IMR-90 (cell line): Measurements from ENCODE around the gene SLX9. TPM values are rescaled to one million over a fixed set of nuclear protein-coding genes. Genes with fewer than 3 reads are reported as not detected.

ENCODE experiments used
- ATAC-seq: fragments of 200-7000 bp; cut with Tn5 transposase; 2 replicates; pipeline ENCODE4 v1.9.1; 2020; ENCODE audit warnings: low read depth, mild to moderate bottlenecking, moderate library complexity
- BruUV-seq: library from RNA; stranded (reverse); fragments of 400-500 nt; replicated peaks from 2 replicates; lab custom pipeline; 2021; lab: Mats Ljungman, UMichigan
- CTCF ChIA-PET: fragments of 300-600 bp; formaldehyde crosslinking; extraction: SDS; loops from one replicate; lab custom pipeline; 2021; ENCODE audit warnings: antibody characterized with exemption; lab: Yijun Ruan, JAX
- POLR2A ChIA-PET: fragments of 300-600 bp; sonication (Branson Sonifier 250); formaldehyde crosslinking; loops from one replicate; lab custom pipeline; 2022; ENCODE audit warnings: antibody characterized with exemption; ENCODE audit not compliant: unreplicated experiment; lab: Charles Lee
- DNase-seq: peaks from one replicate; pipeline ENCODE4 v3.0.0; 2013
- H2AFZ ChIP-seq: replicated peaks from 2 replicates; pipeline ENCODE3; 2013; ENCODE audit warnings: low read length, mild to moderate bottlenecking; ENCODE audit not compliant: poor library complexity
- H2AK5ac ChIP-seq: 2 replicates; pipeline ENCODE4 v1.6.1; 2013; ENCODE audit warnings: low read depth, low read length, inconsistent platforms
- H2AK9ac ChIP-seq: replicated peaks from 2 replicates; pipeline ENCODE3; 2013; ENCODE audit warnings: mild to moderate bottlenecking, low read depth, low read length, moderate library complexity; ENCODE audit not compliant: poor library complexity
- H2BK120ac ChIP-seq: 2 replicates; pipeline ENCODE4 v1.6.1; 2013; ENCODE audit warnings: low read depth, low read length, inconsistent platforms
- H2BK15ac ChIP-seq: 3 replicates; pipeline ENCODE4 v1.6.1; 2013; ENCODE audit warnings: low read depth, low read length, inconsistent platforms
- H2BK20ac ChIP-seq: 2 replicates; pipeline ENCODE4 v1.6.1; 2013; ENCODE audit warnings: low read depth, mild to moderate bottlenecking, inconsistent platforms, low read length, moderate library complexity
- H2BK5ac ChIP-seq: 2 replicates; pipeline ENCODE4 v1.6.1; 2013; ENCODE audit warnings: mild to moderate bottlenecking, low read depth, low read length, inconsistent platforms; ENCODE audit not compliant: poor library complexity, severe bottlenecking
- H3K14ac ChIP-seq: replicated peaks from 2 replicates; pipeline ENCODE4 v1.6.1; 2013; ENCODE audit warnings: low read depth, low read length, inconsistent platforms
- H3K18ac ChIP-seq: 2 replicates; pipeline ENCODE4 v1.6.1; 2013; ENCODE audit warnings: low read depth, low read length, control low read depth
- H3K23ac ChIP-seq: 2 replicates; pipeline ENCODE4 v1.6.1; 2013; ENCODE audit warnings: low read depth, low read length, inconsistent platforms
- H3K27ac ChIP-seq: 2 replicates; pipeline ENCODE4 v1.5.1; 2013; ENCODE audit warnings: mild to moderate bottlenecking, control low read depth, low read length; ENCODE audit not compliant: insufficient read depth
- H3K27me3 ChIP-seq: 2 replicates; pipeline ENCODE4 v1.6.1; 2013; ENCODE audit warnings: low read length; ENCODE audit not compliant: control insufficient read depth, insufficient read depth
- H3K36me3 ChIP-seq: 2 replicates; pipeline ENCODE4 v1.6.1; 2013; ENCODE audit warnings: low read length, mixed read lengths; ENCODE audit not compliant: control insufficient read depth, insufficient read depth
- H3K4ac ChIP-seq: 2 replicates; pipeline ENCODE4 v1.6.1; 2013; ENCODE audit warnings: low read depth, low read length, inconsistent platforms
- H3K4me1 ChIP-seq: 2 replicates; pipeline ENCODE4 v1.6.1; 2013; ENCODE audit warnings: low read length, mixed read lengths; ENCODE audit not compliant: control insufficient read depth, insufficient read depth
- H3K4me2 ChIP-seq: 2 replicates; pipeline ENCODE4 v1.6.1; 2013; ENCODE audit warnings: low read depth, mild to moderate bottlenecking, control low read depth, low read length, moderate library complexity
- H3K4me3 ChIP-seq: 2 replicates; pipeline ENCODE4 v1.5.1; 2013; ENCODE audit warnings: low read depth, mild to moderate bottlenecking, control low read depth, low read length, moderate library complexity; ENCODE audit not compliant: insufficient read depth
- H3K56ac ChIP-seq: 2 replicates; pipeline ENCODE4 v1.6.1; 2013; ENCODE audit warnings: low read length, inconsistent platforms; ENCODE audit not compliant: insufficient read depth; ENCODE audit errors: extremely low read depth
- H3K79me1 ChIP-seq, 2 experiments: 2 replicates each; pipeline ENCODE4 v1.6.1; 2013; ENCODE audit warnings: low read length in 2 of 2, inconsistent platforms in 1 of 2, low read depth in 1 of 2
- H3K9ac ChIP-seq: 2 replicates; pipeline ENCODE4 v1.6.1; 2013; ENCODE audit warnings: low read depth, low read length, control low read depth
- H3K9me1 ChIP-seq: 2 replicates; pipeline ENCODE4 v1.6.1; 2013; ENCODE audit warnings: low read length, inconsistent platforms; ENCODE audit not compliant: insufficient read depth
- H3K9me3 ChIP-seq: 2 replicates; pipeline ENCODE4 v1.6.1; 2013; ENCODE audit warnings: low read length; ENCODE audit not compliant: control insufficient read depth, insufficient read depth
- H4K20me1 ChIP-seq: 2 replicates; pipeline ENCODE4 v1.6.1; 2013; ENCODE audit warnings: low read length, inconsistent platforms; ENCODE audit not compliant: insufficient read depth
- H4K5ac ChIP-seq: 2 replicates; pipeline ENCODE4 v1.6.1; 2013; ENCODE audit warnings: mild to moderate bottlenecking, low read depth, low read length, control low read depth
- H4K8ac ChIP-seq, 2 experiments: 2 replicates each; pipeline ENCODE4 v1.6.1; 2013; ENCODE audit warnings: low read depth in 2 of 2, low read length in 2 of 2, control low read depth in 1 of 2, inconsistent platforms in 1 of 2
- H4K91ac ChIP-seq: 2 replicates; pipeline ENCODE4 v1.6.1; 2013; ENCODE audit warnings: low read depth, low read length, inconsistent platforms; ENCODE audit not compliant: insufficient read depth
- BHLHE40 ChIP-seq: fragments of 150-350 bp; IDR thresholded peaks from 2 replicates; pipeline ENCODE4 v1.6.1; 2016; ENCODE audit warnings: mild to moderate bottlenecking, low read depth, low read length
- CEBPB ChIP-seq: IDR thresholded peaks from 2 replicates; pipeline ENCODE4 v1.6.1; 2012; ENCODE audit warnings: low read depth, low read length, improper control_type of control experiment
- MAZ ChIP-seq: IDR thresholded peaks from 2 replicates; pipeline ENCODE4 v1.6.1; 2012; ENCODE audit warnings: low read depth, mild to moderate bottlenecking, low read length, improper control_type of control experiment, moderate library complexity, borderline replicate concordance
- MXI1 ChIP-seq: IDR thresholded peaks from 2 replicates; pipeline ENCODE4 v1.6.1; 2012; ENCODE audit warnings: low read depth, mild to moderate bottlenecking, low read length, moderate library complexity, borderline replicate concordance
- POLR2A ChIP-seq: IDR thresholded peaks from 2 replicates; pipeline ENCODE4 v1.6.1; 2012; ENCODE audit warnings: mild to moderate bottlenecking, low read depth, low read length
- SMC3 ChIP-seq: fragments of 150-350 bp; IDR thresholded peaks from 2 replicates; pipeline ENCODE4 v1.6.1; 2016; ENCODE audit warnings: low read depth, mild to moderate bottlenecking, antibody characterized with exemption, low read length, moderate library complexity
- WGBS, 2 experiments: methylation state at CpG; one replicate each; pipeline versions ENCODE4 v1.1.5 to v1.1.7; 2013; ENCODE audit warnings: missing lambda C conversion rate in 2 of 2; ENCODE audit not compliant: insufficient read length in 1 of 2; ENCODE audit errors: extremely low coverage in 2 of 2; 5-methylcytosine and 5-hydroxymethylcytosine counted together
- dilution Hi-C: fragments of 300-500 bp; cut with HindIII; formaldehyde crosslinking; loops from one replicate; pipeline ENCODE4 v1.14.3; 2018; ENCODE audit warnings: low sequenced_read_pairs; ENCODE audit not compliant: unreplicated experiment
- in situ Hi-C: fragments of 300-500 bp; cut with MboI; formaldehyde crosslinking; loops from 3 replicates; pipeline ENCODE4 v1.14.3; 2019; ENCODE audit warnings: low sequenced_read_pairs, inconsistent platforms, mixed read lengths
- intact Hi-C: fragments of 100-400 bp; cut with micrococcal nuclease; formaldehyde crosslinking; loops from 2 replicates; pipeline ENCODE4 v1.10.0; 2022
- polyA plus RNA-seq, 3 experiments: library from polyadenylated mRNA; depleted of rRNA; stranded (reverse); fragments of >200 nt; gene quantifications; 2 replicates each; pipeline ENCODE4 v1.2.3, GENCODE V29; 2012; ENCODE audit warnings: low replicate concordance in 1 of 3
- total RNA-seq: library from RNA; depleted of rRNA; stranded (reverse); fragments of >200 nt; gene quantifications from 2 replicates; pipeline ENCODE4 v1.2.3, GENCODE V29; 2012
- TF ChIP-seq, protein P1 (sequence below): conservative IDR thresholded peaks from 2 replicates; pipeline ENCODE4 v1.5.1; 2012; ENCODE audit warnings: mild to moderate bottlenecking, low read depth, low read length, improper control_type of control experiment
- TF ChIP-seq, protein P2 (sequence below): fragments of 150-350 bp; IDR thresholded peaks from 2 replicates; pipeline ENCODE4 v1.6.1; 2016; ENCODE audit warnings: low read depth, mild to moderate bottlenecking, low read length, moderate library complexity, borderline replicate concordance
- TF ChIP-seq, protein P3 (sequence below): fragments of 150-350 bp; IDR thresholded peaks from 2 replicates; pipeline ENCODE4 v1.6.1; 2017; ENCODE audit warnings: mild to moderate bottlenecking, antibody characterized with exemption, low read length, low read depth

Gene SLX9
- total and polyA plus RNA-seq, 2 of the 4 experiments (the other 2 are of a cell fraction) = 10.4 to 21.7 TPM

DNA sequence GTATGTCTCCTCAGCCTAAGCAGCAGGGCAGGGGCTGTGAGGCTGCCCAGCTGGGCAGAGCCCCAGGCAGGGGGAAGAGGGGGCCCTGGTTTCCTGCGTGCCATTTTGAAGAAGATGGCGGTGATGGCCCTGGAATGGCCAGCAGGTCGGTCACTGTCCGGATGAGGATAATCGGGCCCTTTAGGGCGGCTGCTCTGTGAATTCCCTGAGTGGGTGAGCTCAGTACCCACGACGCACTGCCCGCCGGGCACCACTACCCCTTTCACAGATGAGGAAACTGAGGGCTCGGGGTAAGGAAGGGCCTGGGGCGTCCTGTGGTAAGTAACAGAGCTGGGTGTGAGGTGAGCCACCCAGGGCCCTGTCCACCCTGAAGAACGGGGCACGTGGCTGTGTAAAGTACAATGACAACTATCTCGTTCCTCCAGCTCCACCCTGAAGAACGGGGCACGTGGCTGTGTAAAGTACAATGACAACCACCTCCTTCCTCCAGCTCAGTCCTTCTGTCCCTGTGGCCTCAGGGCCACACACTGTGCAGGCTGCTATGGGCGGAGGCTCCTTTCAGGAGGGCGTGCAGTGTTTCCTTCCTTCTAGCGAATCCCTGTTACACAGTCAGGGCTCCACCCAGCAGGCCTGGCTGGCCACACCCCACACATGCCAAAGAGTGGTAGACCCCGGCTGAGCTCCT lies 42.4 kb upstream of the SLX9 start:
- DNase-seq = no peak
- Histone ChIP-seq H4K91ac (no peak overlapping the region), H3K4ac (no peak overlapping the region), H3K56ac (no peak overlapping the region), H3K18ac (no peak overlapping the region), H2BK5ac (no peak overlapping the region), H3K4me3 (no peak overlapping the region), H3K9me1 (0 out of 2 replicates have a peak, but pooled peaks cover 7% of the 10 kb centered on the region), H3K23ac (no peak overlapping the region), H2AK9ac (peak overlapping the region; percentile 33), H3K4me2 (no peak overlapping the region), H2AFZ (no peak overlapping the region), H4K8ac (no peak overlapping the region), H3K79me1 (no peaks in the 10 kb centered on the region), H2BK15ac (no peak overlapping the region), H4K5ac (no peak overlapping the region), H3K9ac (no peak overlapping the region), H2AK5ac (no peak overlapping the region), H4K20me1 (no peaks in the 10 kb centered on the region), H3K27me3 (peaks cover 74% of the 10 kb centered on the region), H2BK20ac (no peak overlapping the region), H3K14ac (no peak overlapping the region), H3K27ac (no peak overlapping the region), H3K9me3 (no peaks in the 10 kb centered on the region), H3K36me3 (no peaks in the 10 kb centered on the region), H2BK120ac (no peak overlapping the region), H3K4me1 (no peaks in the 10 kb centered on the region)
- intact Hi-C loops (no loop called here), in situ Hi-C loops (no loop called here), dilution Hi-C loops (no loop called here)
- ChIA-PET POLR2A (no interaction called here), CTCF (no interaction called here)
- no CpG with 5 or more reads among the region's 21 CpGs for WGBS, 2 experiments
- ATAC-seq = no peak
- BruUV-seq = no TSS peak
- TF ChIP-seq POLR2A (no peak), MXI1 (no peak), SMC3 (no peak), MAZ (no peak), BHLHE40 (no peak), CEBPB (no peak)
- TF ChIP-seq, protein P1, sequence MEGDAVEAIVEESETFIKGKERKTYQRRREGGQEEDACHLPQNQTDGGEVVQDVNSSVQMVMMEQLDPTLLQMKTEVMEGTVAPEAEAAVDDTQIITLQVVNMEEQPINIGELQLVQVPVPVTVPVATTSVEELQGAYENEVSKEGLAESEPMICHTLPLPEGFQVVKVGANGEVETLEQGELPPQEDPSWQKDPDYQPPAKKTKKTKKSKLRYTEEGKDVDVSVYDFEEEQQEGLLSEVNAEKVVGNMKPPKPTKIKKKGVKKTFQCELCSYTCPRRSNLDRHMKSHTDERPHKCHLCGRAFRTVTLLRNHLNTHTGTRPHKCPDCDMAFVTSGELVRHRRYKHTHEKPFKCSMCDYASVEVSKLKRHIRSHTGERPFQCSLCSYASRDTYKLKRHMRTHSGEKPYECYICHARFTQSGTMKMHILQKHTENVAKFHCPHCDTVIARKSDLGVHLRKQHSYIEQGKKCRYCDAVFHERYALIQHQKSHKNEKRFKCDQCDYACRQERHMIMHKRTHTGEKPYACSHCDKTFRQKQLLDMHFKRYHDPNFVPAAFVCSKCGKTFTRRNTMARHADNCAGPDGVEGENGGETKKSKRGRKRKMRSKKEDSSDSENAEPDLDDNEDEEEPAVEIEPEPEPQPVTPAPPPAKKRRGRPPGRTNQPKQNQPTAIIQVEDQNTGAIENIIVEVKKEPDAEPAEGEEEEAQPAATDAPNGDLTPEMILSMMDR = no peak
- TF ChIP-seq, protein P2, sequence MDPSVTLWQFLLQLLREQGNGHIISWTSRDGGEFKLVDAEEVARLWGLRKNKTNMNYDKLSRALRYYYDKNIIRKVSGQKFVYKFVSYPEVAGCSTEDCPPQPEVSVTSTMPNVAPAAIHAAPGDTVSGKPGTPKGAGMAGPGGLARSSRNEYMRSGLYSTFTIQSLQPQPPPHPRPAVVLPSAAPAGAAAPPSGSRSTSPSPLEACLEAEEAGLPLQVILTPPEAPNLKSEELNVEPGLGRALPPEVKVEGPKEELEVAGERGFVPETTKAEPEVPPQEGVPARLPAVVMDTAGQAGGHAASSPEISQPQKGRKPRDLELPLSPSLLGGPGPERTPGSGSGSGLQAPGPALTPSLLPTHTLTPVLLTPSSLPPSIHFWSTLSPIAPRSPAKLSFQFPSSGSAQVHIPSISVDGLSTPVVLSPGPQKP = no peak
- TF ChIP-seq, protein P3, sequence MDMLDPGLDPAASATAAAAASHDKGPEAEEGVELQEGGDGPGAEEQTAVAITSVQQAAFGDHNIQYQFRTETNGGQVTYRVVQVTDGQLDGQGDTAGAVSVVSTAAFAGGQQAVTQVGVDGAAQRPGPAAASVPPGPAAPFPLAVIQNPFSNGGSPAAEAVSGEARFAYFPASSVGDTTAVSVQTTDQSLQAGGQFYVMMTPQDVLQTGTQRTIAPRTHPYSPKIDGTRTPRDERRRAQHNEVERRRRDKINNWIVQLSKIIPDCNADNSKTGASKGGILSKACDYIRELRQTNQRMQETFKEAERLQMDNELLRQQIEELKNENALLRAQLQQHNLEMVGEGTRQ = no peak
